ENCODE data around the gene FKBP10.

Gene FKBP10

DNA sequence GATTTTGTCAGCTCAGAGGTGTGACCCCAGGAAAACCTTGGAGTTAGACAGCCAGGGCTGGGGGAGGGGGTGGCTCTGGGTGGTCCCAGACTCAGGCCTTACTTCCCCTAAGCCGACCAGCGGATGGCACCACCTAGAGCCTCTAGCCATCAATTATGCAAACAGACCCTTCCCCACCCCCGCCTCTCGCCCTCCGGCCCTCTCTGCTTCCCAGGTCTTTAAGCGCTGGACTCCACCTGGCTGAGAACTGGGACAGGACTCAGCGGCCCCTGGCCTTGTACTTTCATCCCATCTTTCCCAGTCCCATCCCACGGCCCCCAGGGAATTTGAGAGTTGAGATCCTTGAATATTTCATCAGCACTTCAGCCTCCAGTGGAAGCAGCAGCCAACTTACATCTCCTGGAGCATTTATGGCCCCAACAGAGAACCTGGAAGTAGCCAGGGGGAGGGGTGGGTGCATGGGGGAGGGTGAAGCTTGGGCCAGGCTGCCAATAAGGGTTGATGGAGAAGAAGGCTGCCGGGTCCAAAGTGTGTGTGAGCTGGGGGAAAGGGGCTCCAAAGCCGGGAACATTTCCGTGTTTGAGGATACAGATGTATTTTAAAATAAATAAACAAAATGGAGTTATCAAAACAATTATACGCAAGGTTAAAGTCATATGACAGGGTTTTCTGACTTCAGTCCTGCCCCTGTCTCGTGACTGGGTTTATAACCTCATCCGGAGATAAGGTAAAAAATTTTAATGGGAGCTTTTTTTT is 18.8 kb upstream of the FKBP10 start:
- TF ChIP-seq, protein P1, sequence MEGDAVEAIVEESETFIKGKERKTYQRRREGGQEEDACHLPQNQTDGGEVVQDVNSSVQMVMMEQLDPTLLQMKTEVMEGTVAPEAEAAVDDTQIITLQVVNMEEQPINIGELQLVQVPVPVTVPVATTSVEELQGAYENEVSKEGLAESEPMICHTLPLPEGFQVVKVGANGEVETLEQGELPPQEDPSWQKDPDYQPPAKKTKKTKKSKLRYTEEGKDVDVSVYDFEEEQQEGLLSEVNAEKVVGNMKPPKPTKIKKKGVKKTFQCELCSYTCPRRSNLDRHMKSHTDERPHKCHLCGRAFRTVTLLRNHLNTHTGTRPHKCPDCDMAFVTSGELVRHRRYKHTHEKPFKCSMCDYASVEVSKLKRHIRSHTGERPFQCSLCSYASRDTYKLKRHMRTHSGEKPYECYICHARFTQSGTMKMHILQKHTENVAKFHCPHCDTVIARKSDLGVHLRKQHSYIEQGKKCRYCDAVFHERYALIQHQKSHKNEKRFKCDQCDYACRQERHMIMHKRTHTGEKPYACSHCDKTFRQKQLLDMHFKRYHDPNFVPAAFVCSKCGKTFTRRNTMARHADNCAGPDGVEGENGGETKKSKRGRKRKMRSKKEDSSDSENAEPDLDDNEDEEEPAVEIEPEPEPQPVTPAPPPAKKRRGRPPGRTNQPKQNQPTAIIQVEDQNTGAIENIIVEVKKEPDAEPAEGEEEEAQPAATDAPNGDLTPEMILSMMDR (IDR thresholded peaks at IDR 0.05; ENCODE audit: insufficient read depth, low read length): no peak
- TF ChIP-seq POLR2AphosphoS5 (IDR thresholded peaks at IDR 0.05; ENCODE audit: low read depth) (no peak), SPI1 (IDR thresholded peaks at IDR 0.05; ENCODE audit: borderline replicate concordance, low read depth) (no peak), GABPA (IDR thresholded peaks at IDR 0.05; ENCODE audit: low read depth) (no peak)
- TF ChIP-seq, protein P2, sequence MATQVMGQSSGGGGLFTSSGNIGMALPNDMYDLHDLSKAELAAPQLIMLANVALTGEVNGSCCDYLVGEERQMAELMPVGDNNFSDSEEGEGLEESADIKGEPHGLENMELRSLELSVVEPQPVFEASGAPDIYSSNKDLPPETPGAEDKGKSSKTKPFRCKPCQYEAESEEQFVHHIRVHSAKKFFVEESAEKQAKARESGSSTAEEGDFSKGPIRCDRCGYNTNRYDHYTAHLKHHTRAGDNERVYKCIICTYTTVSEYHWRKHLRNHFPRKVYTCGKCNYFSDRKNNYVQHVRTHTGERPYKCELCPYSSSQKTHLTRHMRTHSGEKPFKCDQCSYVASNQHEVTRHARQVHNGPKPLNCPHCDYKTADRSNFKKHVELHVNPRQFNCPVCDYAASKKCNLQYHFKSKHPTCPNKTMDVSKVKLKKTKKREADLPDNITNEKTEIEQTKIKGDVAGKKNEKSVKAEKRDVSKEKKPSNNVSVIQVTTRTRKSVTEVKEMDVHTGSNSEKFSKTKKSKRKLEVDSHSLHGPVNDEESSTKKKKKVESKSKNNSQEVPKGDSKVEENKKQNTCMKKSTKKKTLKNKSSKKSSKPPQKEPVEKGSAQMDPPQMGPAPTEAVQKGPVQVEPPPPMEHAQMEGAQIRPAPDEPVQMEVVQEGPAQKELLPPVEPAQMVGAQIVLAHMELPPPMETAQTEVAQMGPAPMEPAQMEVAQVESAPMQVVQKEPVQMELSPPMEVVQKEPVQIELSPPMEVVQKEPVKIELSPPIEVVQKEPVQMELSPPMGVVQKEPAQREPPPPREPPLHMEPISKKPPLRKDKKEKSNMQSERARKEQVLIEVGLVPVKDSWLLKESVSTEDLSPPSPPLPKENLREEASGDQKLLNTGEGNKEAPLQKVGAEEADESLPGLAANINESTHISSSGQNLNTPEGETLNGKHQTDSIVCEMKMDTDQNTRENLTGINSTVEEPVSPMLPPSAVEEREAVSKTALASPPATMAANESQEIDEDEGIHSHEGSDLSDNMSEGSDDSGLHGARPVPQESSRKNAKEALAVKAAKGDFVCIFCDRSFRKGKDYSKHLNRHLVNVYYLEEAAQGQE (IDR thresholded peaks at IDR 0.05; ENCODE audit: insufficient replicate concordance, low read depth): no peak
- H3K27ac ChIP-seq (replicated peaks): no peak overlapping the region

DNA sequence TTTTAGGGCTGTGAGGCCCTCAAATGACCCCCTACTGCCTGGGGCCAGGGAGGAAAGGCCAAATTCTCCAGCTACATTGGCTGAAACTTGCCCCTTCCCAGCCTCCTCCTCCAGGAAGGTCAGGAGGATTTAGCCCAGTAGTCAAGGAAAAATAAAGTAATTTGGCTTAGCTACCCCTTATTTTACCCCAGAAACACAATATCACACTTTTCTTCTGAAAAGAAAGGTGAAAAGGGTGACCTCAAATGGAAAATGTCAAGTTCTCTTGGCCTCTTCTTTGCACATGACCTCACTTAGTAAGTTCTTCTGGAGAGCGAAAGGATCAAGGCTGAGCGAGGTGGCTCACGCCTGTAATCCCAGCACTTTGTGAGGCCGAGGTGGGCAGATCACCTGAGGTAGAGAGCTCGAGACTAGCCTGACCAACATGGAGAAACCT is 18.2 kb upstream of the FKBP10 start:
- TF ChIP-seq, protein P2 (IDR thresholded peaks at IDR 0.05; ENCODE audit: insufficient replicate concordance, low read depth): no peak
- TF ChIP-seq SPI1 (IDR thresholded peaks at IDR 0.05; ENCODE audit: borderline replicate concordance, low read depth): no peak
- TF ChIP-seq, protein P1 (IDR thresholded peaks at IDR 0.05; ENCODE audit: insufficient read depth, low read length): no peak
- no peak for TF ChIP-seq GABPA (IDR thresholded peaks at IDR 0.05; ENCODE audit: low read depth)
- TF ChIP-seq POLR2AphosphoS5 (IDR thresholded peaks at IDR 0.05; ENCODE audit: low read depth): no peak
- DNase-seq (ENCODE audit: low read depth in 1 of 2, low spot score in 1 of 2): no peak
- no peak overlapping the region for H3K4me3 ChIP-seq (replicated peaks; ENCODE audit: insufficient read depth, low read length)
- no peaks in the 10 kb centered on the region for H3K27me3 ChIP-seq (ENCODE audit: insufficient read depth, poor library complexity, severe bottlenecking)
- no peak overlapping the region for H3K27ac ChIP-seq (replicated peaks)

More for the DNA sequence above, 18.8 kb upstream of the FKBP10 start:
- DNase-seq (ENCODE audit: low read depth in 1 of 2, low spot score in 1 of 2): no peak
- H3K4me3 ChIP-seq (replicated peaks; ENCODE audit: insufficient read depth, low read length): no peak overlapping the region
- no peaks in the 10 kb centered on the region for H3K27me3 ChIP-seq (ENCODE audit: insufficient read depth, poor library complexity, severe bottlenecking)

DNA sequence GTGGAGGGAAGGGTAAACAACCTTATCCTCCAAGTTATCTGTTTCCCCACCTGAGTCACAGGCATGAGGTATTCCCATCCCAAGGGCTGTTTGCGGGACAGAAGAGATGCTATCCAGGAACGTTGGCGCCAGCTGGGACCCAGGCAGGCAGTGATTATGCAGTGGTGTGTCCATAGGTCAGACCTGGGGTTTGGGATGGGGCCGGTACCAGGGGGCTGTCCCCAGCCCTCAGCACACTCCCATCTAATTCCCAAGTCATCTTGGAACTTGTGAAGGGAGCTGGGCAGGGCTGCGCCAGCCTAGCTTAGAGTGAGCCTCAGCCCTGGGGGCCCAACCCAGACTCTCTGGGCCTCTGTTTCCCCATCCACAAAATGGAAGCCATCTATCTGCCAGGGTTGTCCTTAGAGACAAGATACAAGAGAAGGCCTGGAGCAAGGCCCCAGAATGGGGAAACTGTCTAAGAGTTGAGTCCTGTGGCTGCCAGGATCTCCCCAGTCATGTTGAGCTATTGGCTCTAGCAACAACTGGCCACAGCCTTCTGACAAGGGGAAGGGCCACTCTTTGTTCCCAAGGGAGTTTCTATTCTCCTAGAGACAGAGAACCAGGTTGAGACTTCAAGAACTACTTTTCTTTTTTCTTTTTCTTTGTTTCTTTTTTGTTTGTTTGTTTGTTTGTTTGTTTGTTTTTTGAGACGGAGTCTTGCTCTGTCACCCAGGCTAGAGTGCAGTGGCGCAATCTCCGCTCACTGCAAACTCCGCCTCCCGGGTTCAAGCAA is 16.5 kb upstream of the FKBP10 start:
- H3K27ac ChIP-seq (replicated peaks): no peak overlapping the region
- no peak overlapping the region for H3K4me3 ChIP-seq (replicated peaks; ENCODE audit: insufficient read depth, low read length)
- DNase-seq (ENCODE audit: low read depth in 1 of 2, low spot score in 1 of 2): peak in 1 of 2 experiments; percentile 16
- no peaks in the 10 kb centered on the region for H3K27me3 ChIP-seq (ENCODE audit: insufficient read depth, poor library complexity, severe bottlenecking)
- TF ChIP-seq, protein P2 (IDR thresholded peaks at IDR 0.05; ENCODE audit: insufficient replicate concordance, low read depth): no peak
- no peak for TF ChIP-seq SPI1 (IDR thresholded peaks at IDR 0.05; ENCODE audit: borderline replicate concordance, low read depth)
- no peak for TF ChIP-seq GABPA (IDR thresholded peaks at IDR 0.05; ENCODE audit: low read depth)
- TF ChIP-seq, protein P1 (IDR thresholded peaks at IDR 0.05; ENCODE audit: insufficient read depth, low read length): no peak
- TF ChIP-seq POLR2AphosphoS5 (IDR thresholded peaks at IDR 0.05; ENCODE audit: low read depth): no peak
